ENCODE results near the gene MAST4. TPM values are rescaled to one million over a fixed set of nuclear protein-coding genes. Genes with fewer than 3 reads are reported as not detected.
A peak's percentile ranks its signal among the peaks of the same experiment; 100 is the strongest.

The MAST4 gene
- polyA plus RNA-seq, 1 donor (not counting 4 experiments of a cell fraction or from before 2014, with no cell fraction given) = 19.8 TPM

DNA sequence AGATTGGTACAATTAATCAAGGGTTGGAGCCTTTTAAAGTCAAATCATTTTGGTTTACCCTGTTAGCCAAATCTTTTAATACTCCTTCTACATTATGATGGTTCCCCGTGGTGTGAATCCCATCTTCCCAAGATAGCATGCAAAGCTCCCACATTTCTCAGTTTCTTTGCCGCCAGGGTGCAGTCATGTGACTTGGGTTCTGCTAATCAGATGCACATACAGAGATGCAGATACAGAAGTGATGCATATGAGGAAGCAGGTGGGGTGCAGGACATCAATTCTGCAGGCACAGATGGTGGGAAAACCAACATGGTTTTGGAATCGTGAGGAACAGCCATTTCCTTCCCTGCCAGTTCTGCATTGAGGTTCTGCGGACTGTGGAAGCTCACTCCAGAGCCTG is 8.4 kb upstream of the MAST4 start:
- dilution Hi-C loops (cut with MboI; ENCODE audit: extremely low pct_ligation_motif_present, low sequenced_read_pairs) = no loop called here
- FAIRE-seq = no peak

DNA sequence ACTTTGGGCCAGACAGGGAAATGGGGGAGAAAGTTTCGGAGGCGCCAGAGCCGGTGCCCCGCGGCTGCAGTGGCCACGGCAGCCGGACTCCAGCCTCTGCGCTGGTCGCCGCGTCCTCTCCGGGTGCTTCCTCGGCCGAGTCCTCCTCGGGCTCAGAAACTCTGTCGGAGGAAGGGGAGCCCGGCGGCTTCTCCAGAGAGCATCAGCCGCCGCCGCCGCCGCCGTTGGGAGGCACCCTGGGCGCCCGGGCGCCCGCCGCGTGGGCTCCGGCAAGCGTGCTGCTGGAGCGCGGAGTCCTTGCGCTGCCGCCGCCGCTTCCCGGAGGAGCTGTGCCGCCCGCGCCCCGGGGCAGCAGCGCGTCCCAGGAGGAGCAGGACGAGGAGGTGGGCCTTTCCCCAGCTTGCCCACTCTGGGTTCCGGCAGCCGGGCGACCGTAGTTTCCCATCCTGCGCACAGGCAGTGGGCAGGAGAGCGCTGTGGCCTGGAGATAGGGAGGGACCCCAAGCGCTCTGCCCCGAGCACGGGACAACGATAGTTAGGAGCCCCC is 516 bp downstream of the MAST4 start:
- H3K36me3 ChIP-seq (ENCODE audit: control insufficient read depth in 2 of 2, extremely low read depth in 1 of 2, insufficient read depth in 2 of 2, low read length in 2 of 2) = no peaks in the 10 kb centered on the region
- DNase-seq (ENCODE audit: low read depth, low spot score) (no peak), FAIRE-seq (no peak)
- H3K27ac ChIP-seq (ENCODE audit: control insufficient read depth, insufficient read depth, low read length) = peak overlapping the region; percentile 17
- TF ChIP-seq EZH2 (IDR thresholded peaks at IDR 0.05; ENCODE audit: low read length) (no peak), CTCF (optimal IDR thresholded peaks at IDR 0.05 in 1 of 3, IDR thresholded peaks at IDR 0.05 in 1 of 3, conservative IDR thresholded peaks at IDR 0.05 in 1 of 3; ENCODE audit: extremely low read depth in 1 of 3, insufficient read depth in 2 of 3, low read length in 3 of 3) (no peak)
- peak overlapping the region; percentile 71 to 84 (median 76) for H3K4me3 ChIP-seq (ENCODE audit: control insufficient read depth in 2 of 3, extremely low read depth in 1 of 3, insufficient read depth in 2 of 3, low read depth in 1 of 3, low read length in 3 of 3)
- H3K79me2 ChIP-seq (ENCODE audit: control insufficient read depth, insufficient read depth, low read length) = no peaks in the 10 kb centered on the region
- H2AFZ ChIP-seq (ENCODE audit: control insufficient read depth, low read length) = peak overlapping the region; percentile 82
- H3K9me3 ChIP-seq (ENCODE audit: control insufficient read depth, low read depth, low read length) = no peaks in the 10 kb centered on the region
- H3K9ac ChIP-seq (ENCODE audit: control insufficient read depth, extremely low read depth, insufficient read depth, low read length) = peak overlapping the region; percentile 71
- no peaks in the 10 kb centered on the region for H3K9me1 ChIP-seq (ENCODE audit: control insufficient read depth, extremely low read depth, insufficient read depth, low read length)
- H3K4me1 ChIP-seq (ENCODE audit: control insufficient read depth, extremely low read depth, insufficient read depth, low read length) = peaks cover 22% of the 10 kb centered on the region
- dilution Hi-C loops (cut with MboI; ENCODE audit: extremely low pct_ligation_motif_present, low sequenced_read_pairs) = no loop called here
- H3K4me2 ChIP-seq (ENCODE audit: control insufficient read depth, extremely low read depth, insufficient read depth, low read depth, low read length) = peak overlapping the region; percentile 98
- peaks cover 2% of the 10 kb centered on the region for H4K20me1 ChIP-seq (ENCODE audit: control insufficient read depth, extremely low read depth, insufficient read depth, low read length)
- H3K27me3 ChIP-seq (ENCODE audit: control insufficient read depth, extremely low read depth, insufficient read depth, low read length) = peaks cover 14% of the 10 kb centered on the region

More for the DNA sequence above, 8.4 kb upstream of the MAST4 start:
- Histone ChIP-seq H2AFZ (ENCODE audit: control insufficient read depth, low read length) (no peak overlapping the region), H3K4me2 (ENCODE audit: control insufficient read depth, extremely low read depth, insufficient read depth, low read depth, low read length) (no peak overlapping the region), H3K79me2 (ENCODE audit: control insufficient read depth, insufficient read depth, low read length) (no peaks in the 10 kb centered on the region), H4K20me1 (ENCODE audit: control insufficient read depth, extremely low read depth, insufficient read depth, low read length) (no peaks in the 10 kb centered on the region), H3K4me3 (ENCODE audit: control insufficient read depth in 2 of 3, extremely low read depth in 1 of 3, insufficient read depth in 2 of 3, low read depth in 1 of 3, low read length in 3 of 3) (no peak overlapping the region), H3K4me1 (ENCODE audit: control insufficient read depth, extremely low read depth, insufficient read depth, low read length) (no peaks in the 10 kb centered on the region), H3K9ac (ENCODE audit: control insufficient read depth, extremely low read depth, insufficient read depth, low read length) (no peak overlapping the region), H3K9me1 (ENCODE audit: control insufficient read depth, extremely low read depth, insufficient read depth, low read length) (no peaks in the 10 kb centered on the region), H3K27ac (ENCODE audit: control insufficient read depth, insufficient read depth, low read length) (no peak overlapping the region), H3K36me3 (ENCODE audit: control insufficient read depth in 2 of 2, extremely low read depth in 1 of 2, insufficient read depth in 2 of 2, low read length in 2 of 2) (no peaks in the 10 kb centered on the region), H3K9me3 (ENCODE audit: control insufficient read depth, low read depth, low read length) (no peaks in the 10 kb centered on the region), H3K27me3 (ENCODE audit: control insufficient read depth, extremely low read depth, insufficient read depth, low read length) (no peaks in the 10 kb centered on the region)
- DNase-seq (ENCODE audit: low read depth, low spot score) = no peak
- no peak for TF ChIP-seq EZH2 (IDR thresholded peaks at IDR 0.05; ENCODE audit: low read length)
- TF ChIP-seq CTCF (optimal IDR thresholded peaks at IDR 0.05 in 1 of 3, IDR thresholded peaks at IDR 0.05 in 1 of 3, conservative IDR thresholded peaks at IDR 0.05 in 1 of 3; ENCODE audit: extremely low read depth in 1 of 3, insufficient read depth in 2 of 3, low read length in 3 of 3) = no peak

Measured in keratinocyte (primary cell).